Adrenal gland (tissue), 5 donors: ENCODE measurements around the gene USP2.

Experiments used
- CTCF ChIP-seq, 6 experiments: fragments of 450-650 bp in 4 of 6; fragments of 200-600 bp in 2 of 6; sonication (generic) in 1 of 6; IDR thresholded peaks; 1 replicate in 5 of 6; 2 replicates in 1 of 6; pipeline versions ENCODE4 v1.5.1 to v1.8.0; 2016 to 2021; ENCODE audit warnings: antibody characterized with exemption in 6 of 6, mild to moderate bottlenecking in 2 of 6, moderate library complexity in 1 of 6
- POLR2A ChIP-seq, 2 donors: fragments of 450-650 bp; IDR thresholded peaks; one replicate each; pipeline ENCODE4 v1.6.1; 2017; ENCODE audit warnings: antibody characterized with exemption in 2 of 2, mild to moderate bottlenecking in 2 of 2, moderate library complexity in 1 of 2
- donor health status: DM: no; HTN: no; CAD: no.

GRCh38 chr11:119341222-119342022 is 40.1 kb downstream of the USP2 start:
- no peak for TF ChIP-seq CTCF (IDR thresholded peaks at IDR 0.05)
- TF ChIP-seq POLR2A (IDR thresholded peaks at IDR 0.05) = no peak
